ENCODE measurements around the gene TMEM8B.

TMEM8B gene

DNA sequence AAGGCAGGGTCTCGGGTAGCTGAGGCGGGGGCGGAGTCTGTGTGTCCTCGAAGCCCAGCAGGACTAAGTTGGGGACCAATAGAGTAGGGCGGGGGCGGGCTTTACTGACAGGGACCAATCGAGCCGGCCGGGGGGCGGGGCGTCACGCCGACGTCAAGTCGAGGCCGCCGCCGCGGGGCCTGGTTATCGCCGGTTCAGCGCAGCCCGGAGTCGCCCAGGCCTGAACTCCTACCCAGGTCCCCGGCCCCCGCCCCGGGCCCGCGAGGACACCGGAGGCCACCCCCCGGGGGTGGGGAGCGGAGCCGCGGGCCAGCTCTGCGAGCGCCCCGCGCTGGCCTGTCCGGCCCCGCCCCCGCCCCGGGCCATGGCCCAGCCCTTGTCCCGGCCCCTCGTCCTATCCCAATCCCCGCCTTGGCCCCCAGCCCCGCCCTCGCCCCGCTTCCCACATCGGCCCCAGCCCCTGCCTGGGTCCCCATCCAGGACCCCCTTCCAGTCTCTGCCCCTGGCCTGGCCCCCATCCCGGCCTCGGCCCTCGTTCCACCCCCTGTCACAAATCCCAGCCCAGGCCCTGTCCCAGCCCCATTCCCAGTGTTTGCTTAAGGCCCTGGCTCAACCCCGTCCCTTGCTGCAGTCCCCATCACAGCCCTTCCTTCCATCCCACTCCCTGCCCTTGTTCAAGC, at the start of gene TMEM8B:
Gene TMEM8B, plus strand, starts transcription at position 145 of the 680 bp plus-strand sequence. Its CDS starts 220 bp downstream, at position 365.
- DNase-seq (ENCODE audit: low spot score): peak; percentile 91

- no peak for DNase-seq (ENCODE audit: low spot score)
These were observed 48.0 kb upstream of the TMEM8B start for GRCh38 chr9:35781066-35781465.

DNA sequence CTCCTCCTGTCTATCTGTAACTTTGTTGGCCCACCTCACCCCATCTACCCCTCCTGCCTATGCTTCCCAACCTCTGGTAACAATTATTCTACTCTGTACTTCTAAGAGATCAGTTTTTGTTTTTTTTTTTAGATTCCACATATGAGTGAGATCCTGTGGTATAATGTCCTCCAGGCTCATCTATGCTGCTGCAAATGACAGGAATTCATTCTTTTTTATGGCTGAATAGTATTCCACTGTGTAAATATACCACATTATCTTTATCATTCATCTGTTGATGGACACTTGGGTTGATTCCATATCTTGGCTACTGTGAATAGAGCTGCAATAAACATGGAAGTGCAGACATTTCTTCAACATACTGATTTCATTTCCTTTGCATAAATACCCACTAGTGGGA, 45.6 kb upstream of the TMEM8B start:
- no peak for DNase-seq (ENCODE audit: low spot score)

GRCh38 chr9:35789541-35789940, 39.5 kb upstream of the TMEM8B start:
- DNase-seq (ENCODE audit: low spot score): no peak

DNA sequence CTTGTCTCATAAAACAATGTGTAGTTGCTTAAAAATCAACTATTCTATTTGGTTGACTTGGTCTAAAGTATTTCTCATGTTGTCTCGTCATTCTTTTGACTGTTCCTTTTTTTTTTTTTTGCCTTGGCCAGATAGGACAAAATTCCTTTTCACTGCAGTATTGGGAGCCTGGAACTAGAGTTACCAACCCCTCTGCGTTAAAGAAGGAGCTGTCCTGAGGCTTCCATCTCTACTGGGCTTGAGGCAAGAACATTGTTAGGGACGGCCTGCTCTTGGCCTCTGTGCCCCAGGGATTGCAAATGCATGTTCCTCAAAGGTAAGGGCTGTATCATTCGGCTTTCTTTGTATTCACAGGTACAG, 39.0 kb upstream of the TMEM8B start:
- DNase-seq (ENCODE audit: low spot score): no peak

GRCh38 chr9:35790385-35791296, 38.4 kb upstream of the TMEM8B start:
- DNase-seq (ENCODE audit: low spot score): peak; percentile 57

DNA sequence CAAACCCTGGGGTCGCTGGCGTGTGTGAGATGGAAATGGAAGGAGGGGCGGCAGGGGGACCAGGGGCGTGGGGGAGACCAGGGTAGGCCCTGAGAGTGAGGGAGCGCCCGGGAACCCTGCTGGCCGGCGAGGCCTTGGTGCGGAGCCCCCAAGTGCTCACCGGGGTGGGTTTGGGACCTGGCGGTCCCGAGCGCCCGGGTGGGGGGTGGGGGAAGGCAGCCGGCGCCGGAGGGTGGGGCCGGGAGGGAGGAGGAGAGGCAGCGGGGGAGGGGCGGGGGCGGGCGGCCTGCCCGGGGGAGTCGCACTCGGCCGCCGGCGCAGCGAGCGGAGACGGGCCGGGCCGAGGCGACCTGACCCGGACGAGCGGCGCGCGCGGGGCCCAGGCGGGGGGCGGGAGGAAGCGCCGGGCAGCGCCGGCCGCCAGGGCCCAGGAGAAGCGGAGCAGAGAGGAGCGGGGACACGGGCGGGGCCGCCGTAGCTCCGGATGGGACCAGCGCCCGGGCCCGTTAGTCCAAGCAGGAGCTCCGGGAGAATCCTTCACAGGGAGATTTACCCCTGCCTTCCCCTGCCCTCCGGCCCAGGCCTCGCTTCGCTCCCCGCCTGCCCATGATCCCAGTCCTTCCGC, 37.6 kb upstream of the TMEM8B start, which contains the start of gene NPR2:
Gene NPR2, plus strand, starts transcription at position 295 of the 625 bp plus-strand sequence. CDS start 818 bp downstream, outside the sequence.
- no peak for DNase-seq (ENCODE audit: low spot score)

- no peak for DNase-seq (ENCODE audit: low spot score)
These were observed 36.8 kb upstream of the TMEM8B start for GRCh38 chr9:35792024-35792813.

GRCh38 chr9:35792826-35793225, 36.2 kb upstream of the TMEM8B start:
- no peak for DNase-seq (ENCODE audit: low spot score)

DNA sequence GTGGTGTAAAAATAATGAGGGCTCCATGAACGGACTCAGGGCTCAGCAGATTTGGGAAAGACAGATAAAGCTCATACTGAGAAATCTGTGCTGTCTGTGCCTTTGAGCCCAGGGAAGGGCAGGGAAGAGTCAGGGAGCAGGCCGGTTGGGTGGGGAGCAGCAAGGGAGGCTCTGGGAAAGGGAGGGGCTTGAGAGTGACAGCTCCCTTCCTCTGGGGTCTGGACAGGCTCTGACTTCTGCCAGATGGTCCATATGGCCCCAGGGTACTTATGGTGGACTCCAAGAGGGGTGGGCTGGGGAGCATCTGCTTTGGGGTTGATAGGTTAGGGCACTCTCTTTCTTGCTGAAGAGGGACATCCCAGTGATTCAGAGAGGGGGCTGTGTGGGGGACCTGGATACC, 35.6 kb upstream of the TMEM8B start:
- DNase-seq (ENCODE audit: low spot score): no peak

- DNase-seq (ENCODE audit: low spot score): no peak
These were observed 33.3 kb upstream of the TMEM8B start for GRCh38 chr9:35795695-35796094.

- DNase-seq (ENCODE audit: low spot score): no peak
These were observed 31.5 kb upstream of the TMEM8B start for GRCh38 chr9:35797311-35798109.

GRCh38 chr9:35798658-35799374, 30.2 kb upstream of the TMEM8B start:
- peak; percentile 73 for DNase-seq (ENCODE audit: low spot score)

- no peak for DNase-seq (ENCODE audit: low spot score)
These were observed 28.5 kb upstream of the TMEM8B start for GRCh38 chr9:35800530-35800929.

- DNase-seq (ENCODE audit: low spot score): no peak
These were observed 27.5 kb upstream of the TMEM8B start for GRCh38 chr9:35801328-35802128.

DNA sequence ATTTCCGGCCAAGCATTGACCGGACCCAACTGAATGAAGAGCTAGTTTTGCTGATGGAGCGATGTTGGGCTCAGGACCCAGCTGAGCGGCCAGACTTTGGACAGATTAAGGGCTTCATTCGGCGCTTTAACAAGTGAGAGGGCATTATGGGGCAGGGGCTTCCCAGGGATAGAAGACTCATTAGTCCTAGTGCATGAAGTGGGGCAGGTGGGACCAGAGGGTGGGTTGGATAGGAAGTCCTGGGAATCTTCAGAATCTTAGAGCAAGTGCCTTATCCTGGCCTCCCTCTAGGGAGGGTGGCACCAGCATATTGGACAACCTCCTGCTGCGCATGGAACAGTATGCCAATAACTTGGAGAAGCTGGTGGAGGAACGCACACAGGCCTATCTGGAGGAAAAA, 22.9 kb upstream of the TMEM8B start:
- no peak for DNase-seq (ENCODE audit: low spot score)

DNA sequence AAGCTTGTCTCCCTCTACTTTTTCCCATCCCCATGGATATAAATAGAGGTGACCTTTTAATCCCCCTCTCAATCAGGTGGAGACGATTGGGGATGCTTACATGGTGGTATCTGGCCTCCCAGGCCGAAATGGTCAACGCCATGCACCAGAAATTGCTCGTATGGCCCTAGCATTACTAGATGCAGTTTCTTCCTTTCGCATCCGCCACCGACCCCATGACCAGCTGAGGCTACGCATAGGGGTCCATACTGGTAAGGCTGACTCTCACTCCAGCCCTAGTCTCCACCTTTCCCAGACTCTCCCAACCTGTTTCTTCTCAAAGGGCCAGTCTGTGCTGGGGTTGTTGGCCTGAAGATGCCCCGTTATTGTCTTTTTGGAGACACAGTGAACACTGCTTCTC, 20.6 kb upstream of the TMEM8B start:
- DNase-seq (ENCODE audit: low spot score): no peak

DNA sequence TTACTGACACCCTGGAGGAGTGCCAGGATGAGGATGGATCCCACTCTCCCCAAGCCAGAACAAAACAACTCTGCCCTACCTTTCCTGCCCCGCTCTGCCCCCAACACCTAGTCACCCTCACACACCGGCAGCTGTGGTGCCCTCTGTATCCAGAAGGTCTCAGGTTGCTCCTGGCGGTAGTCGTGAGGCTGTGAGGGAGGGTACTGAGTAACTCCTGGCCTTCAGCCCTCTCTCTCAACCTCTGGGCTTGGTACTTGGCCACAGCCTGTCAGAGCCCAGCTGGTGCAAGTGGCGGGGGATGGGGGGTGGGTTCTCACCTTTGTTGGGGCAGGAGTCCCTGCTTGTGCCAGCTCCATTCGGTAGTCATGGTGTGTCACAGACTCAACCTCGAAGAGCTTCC, 18.9 kb upstream of the TMEM8B start:
- no peak for DNase-seq (ENCODE audit: low spot score)

- no peak for DNase-seq (ENCODE audit: low spot score)
These were observed 17.5 kb upstream of the TMEM8B start for GRCh38 chr9:35811381-35812024.
